ENCODE data around the gene CCDC116.
"Not testable (repeated sequence)": the region's sequence is repeated elsewhere in the genome, so short reads cannot be mapped to it uniquely, and the experiment has no call there.

The CCDC116 gene

DNA sequence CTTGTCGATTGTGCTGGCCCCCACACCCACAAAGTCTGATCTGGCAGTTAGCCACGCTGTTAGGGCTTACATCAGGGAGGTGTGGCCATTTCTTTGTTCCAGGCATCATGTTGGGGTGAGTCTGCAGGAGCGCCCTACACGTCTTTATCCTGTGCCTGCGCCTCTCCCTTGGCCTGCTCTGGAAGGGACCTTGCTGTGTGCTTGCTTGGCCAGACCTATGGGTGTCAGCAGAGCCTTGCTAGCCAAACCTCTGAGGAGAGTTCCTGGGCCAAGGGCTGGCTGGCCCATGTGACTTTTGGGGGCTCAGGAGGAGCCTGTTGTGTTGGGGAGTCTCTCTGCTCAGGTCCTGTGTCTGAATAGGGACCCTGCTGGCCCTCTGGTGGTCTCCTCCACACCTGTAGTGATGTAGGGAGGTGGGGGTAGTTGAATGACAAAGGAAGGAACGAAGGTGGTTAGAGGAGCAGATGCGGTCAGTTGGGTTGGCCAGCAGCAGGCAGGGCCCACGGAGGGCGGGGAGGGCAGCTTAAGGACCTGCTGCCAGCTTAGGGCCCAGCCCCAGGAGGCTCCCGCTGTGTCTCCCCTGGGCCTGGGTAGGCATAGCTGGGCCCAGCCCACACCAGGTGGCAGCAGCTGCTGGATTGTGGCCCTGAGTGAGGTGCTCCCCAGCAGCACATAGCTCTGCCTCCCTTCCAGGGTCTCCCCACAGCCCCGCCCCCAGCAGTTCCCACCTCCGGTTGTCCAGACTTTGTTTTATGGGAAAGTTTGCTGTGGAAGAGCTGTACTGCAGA is 41.2 kb downstream of the CCDC116 start:
- POLR2A ChIA-PET = no interaction called here
- no peak for DNase-seq (ENCODE audit: extremely low spot score)
- TF ChIP-seq, protein P1, sequence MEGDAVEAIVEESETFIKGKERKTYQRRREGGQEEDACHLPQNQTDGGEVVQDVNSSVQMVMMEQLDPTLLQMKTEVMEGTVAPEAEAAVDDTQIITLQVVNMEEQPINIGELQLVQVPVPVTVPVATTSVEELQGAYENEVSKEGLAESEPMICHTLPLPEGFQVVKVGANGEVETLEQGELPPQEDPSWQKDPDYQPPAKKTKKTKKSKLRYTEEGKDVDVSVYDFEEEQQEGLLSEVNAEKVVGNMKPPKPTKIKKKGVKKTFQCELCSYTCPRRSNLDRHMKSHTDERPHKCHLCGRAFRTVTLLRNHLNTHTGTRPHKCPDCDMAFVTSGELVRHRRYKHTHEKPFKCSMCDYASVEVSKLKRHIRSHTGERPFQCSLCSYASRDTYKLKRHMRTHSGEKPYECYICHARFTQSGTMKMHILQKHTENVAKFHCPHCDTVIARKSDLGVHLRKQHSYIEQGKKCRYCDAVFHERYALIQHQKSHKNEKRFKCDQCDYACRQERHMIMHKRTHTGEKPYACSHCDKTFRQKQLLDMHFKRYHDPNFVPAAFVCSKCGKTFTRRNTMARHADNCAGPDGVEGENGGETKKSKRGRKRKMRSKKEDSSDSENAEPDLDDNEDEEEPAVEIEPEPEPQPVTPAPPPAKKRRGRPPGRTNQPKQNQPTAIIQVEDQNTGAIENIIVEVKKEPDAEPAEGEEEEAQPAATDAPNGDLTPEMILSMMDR (IDR thresholded peaks at IDR 0.05; ENCODE audit: control extremely low read depth, extremely low read depth, low read depth, missing control alignments) = no peak
- CTCF ChIA-PET = no interaction called here

DNA sequence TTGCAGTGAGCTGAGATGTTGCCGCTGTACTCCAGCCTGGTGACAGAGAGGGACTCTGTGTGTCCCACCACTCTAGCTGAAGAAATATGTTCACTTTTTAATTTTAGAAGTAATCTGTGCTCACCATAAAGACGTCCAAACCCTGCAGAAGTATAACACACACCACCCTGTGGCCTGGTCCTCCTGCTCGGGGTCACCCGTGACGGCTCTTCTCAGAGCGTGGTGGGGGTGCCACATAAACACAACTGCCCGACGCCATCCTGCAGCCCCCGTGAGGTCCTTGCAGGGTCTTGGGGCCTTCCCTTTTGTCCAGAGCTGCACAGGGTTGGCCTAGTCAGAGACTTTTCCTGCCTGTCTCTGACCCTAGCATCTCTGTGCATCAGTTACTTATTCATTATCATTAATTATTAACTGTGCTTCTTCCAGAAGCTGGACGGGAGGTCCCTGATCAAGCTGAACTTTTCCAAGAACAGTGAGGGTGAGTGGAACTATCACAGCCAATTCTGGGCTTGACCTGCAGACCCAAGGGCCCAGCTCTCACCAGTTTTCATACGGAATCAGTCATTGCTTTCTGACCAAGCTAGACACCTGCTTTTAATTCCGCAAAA is 42.2 kb downstream of the CCDC116 start:
- TF ChIP-seq, protein P1 (IDR thresholded peaks at IDR 0.05; ENCODE audit: control extremely low read depth, extremely low read depth, low read depth, missing control alignments) = no peak
- DNase-seq (ENCODE audit: extremely low spot score) = no peak
- ChIA-PET POLR2A (no interaction called here), CTCF (no interaction called here)

DNA sequence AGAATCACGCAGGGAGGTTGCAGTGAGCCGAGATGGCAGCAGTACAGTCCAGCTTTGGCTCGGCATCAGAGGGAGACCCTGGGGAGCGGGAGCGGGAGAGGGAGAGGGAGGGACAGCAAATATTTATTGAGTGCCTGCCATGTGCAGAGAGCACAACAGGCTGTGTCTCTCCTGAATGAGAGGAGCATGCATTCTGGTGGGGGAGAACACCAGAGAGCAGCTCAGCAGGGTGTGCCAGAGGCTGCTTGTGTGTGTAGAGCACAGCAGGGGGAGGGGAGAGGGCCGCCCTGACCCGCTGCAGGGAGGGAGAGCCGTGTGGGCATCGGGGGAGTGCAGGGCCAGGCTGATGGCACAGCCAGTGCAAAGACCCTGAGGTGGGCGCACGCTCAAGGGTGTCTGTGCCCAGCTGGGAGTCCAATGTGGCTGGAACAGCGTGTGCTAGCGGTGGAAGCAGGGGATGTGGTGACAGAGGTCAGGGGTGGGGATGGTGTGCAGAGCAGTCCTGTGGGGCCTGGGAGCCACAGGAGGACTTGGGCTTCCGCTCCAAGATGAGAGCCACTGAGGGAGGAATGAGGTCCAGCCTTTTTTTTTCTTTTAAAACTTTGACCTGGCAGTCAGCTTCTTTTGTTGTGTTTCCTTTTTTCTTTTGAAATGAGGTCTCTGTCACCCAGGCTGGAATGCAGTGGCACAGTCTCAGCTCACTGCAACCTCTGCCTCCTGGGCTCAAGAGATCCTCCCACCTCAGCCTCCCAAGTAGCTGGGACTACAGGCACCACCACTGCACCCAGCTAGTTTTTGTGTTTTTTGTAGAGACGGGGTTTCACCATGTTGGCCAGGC is 45.3 kb downstream of the CCDC116 start:
- TF ChIP-seq, protein P1 (IDR thresholded peaks at IDR 0.05; ENCODE audit: control extremely low read depth, extremely low read depth, low read depth, missing control alignments) = no peak
- ChIA-PET POLR2A (no interaction called here), CTCF (interaction anchor here (0.8 kb wide), 1 partner anchor 12 kb away, joined by 4 read pairs; the partner anchor contains the start of gene PPIL2)
- no peak for DNase-seq (ENCODE audit: extremely low spot score)

DNA sequence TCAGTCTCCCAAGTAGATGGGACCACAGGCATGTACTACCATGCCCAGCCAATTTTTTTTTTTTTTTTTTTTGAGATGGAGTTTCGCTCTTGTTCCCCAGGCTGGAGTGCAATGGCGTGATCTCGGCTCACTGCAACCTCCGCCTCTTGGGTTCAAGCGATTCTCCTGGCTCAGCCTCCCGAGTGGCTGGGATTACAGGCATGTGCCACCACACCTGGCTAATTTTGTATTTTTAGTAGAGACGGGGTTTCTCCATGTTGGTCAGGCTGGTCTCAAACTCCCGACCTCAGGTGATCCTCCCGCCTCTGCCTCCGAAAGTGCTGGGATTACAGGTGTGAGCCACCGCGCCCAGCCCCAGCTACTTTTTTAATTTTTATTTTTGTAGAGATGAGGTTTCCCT is 46.3 kb downstream of the CCDC116 start:
- CTCF ChIA-PET = not testable (repeated sequence)

DNA sequence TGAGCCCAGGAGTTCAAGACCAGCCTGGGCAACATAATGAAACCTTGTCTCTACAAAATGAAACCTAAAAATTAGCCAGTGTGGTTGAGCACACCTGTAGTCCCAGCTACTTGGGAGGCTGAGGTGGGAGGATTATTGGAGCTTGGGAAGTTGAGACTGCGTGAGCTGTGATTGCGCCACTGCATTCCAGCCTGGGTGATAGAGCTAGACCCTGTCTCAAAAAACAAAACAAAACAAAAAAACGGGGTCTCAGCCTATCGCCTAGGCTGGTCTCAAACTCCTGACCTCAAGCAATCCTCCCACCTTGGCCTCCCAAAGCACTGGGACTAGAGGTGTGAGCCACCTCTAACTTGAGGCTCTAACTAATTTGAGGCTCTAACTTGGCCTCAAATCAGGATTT is 46.8 kb downstream of the CCDC116 start:
- ChIA-PET CTCF (no interaction called here), POLR2A (no interaction called here)
- no peak for DNase-seq (ENCODE audit: extremely low spot score)
- TF ChIP-seq, protein P1 (IDR thresholded peaks at IDR 0.05; ENCODE audit: control extremely low read depth, extremely low read depth, low read depth, missing control alignments) = no peak

More for the DNA sequence above, 46.3 kb downstream of the CCDC116 start:
- DNase-seq (ENCODE audit: extremely low spot score); POLR2A ChIA-PET: not testable (repeated sequence)

DNA sequence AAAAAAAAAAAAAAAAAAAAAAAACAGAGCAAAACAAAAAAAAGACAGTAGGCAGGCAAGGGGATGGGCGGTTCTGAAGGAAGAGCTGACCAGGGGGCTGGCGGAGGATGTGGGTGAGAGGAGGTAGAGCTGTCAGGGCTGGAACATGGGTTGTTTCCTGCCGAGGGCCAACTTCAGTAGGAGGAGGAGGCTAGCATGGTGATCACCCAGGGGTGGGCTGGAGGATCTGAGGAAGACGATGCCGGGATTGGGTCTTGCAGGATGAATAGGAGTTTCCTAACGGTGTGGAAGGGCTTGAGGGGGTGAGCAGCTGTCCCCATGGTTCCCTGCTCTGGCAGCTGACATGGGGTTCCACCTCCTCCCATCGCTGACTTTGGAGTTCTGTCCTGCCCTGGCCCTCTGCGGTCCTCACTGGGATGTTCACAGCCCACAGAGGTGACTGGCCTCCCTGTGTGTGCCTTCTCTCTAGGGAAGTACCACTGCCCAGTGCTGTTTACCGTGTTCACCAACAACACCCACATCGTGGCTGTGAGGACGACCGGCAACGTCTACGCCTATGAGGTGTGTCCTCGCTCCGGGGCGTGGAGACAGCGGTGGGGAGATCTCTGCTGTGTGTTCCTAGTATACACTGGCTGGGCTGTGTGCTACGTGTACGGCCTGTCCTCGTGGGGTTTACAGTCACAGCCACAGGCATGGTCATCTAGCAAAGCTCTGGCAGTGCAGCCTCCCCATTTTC is 48.4 kb downstream of the CCDC116 start:
- TF ChIP-seq, protein P1 (IDR thresholded peaks at IDR 0.05; ENCODE audit: control extremely low read depth, extremely low read depth, low read depth, missing control alignments) = no peak
- no peak for DNase-seq (ENCODE audit: extremely low spot score)
- CTCF ChIA-PET = interaction anchor here (1.3 kb wide), 1 partner anchor 9 kb away, joined by 3 read pairs; no protein-coding TSS in a partner anchor
- POLR2A ChIA-PET = no interaction called here
